NB4 (cell line): ENCODE measurements around the gene KLHL3.

Experiments used
- DNase-seq: peaks from one replicate; pipeline ENCODE4 v3.0.0; 2010; ENCODE audit warnings: low read depth
- H3K4me3 ChIP-seq: one replicate; pipeline ENCODE4 v1.5.1; 2011; ENCODE audit warnings: mild to moderate bottlenecking, low read depth, low read length, moderate library complexity
- CTCF ChIP-seq: IDR thresholded peaks from one replicate; pipeline ENCODE4 v1.5.1; 2012; ENCODE audit warnings: low read depth, low read length
- MAX ChIP-seq: IDR thresholded peaks from 2 replicates; pipeline ENCODE4 v1.6.1; 2011; ENCODE audit warnings: low read depth, low read length
- MYC ChIP-seq: IDR thresholded peaks from 2 replicates; pipeline ENCODE4 v1.6.1; 2011; ENCODE audit warnings: low read depth, low read length
- POLR2A ChIP-seq: IDR thresholded peaks from 2 replicates; pipeline ENCODE4 v1.6.1; 2011; ENCODE audit warnings: mild to moderate bottlenecking; ENCODE audit not compliant: insufficient read length; ENCODE audit errors: extremely low read depth

KLHL3 gene

GRCh38 chr5:137621861-137622823 is 113.7 kb downstream of the KLHL3 start:
- no peak overlapping the region for H3K4me3 ChIP-seq
- TF ChIP-seq CTCF: no peak
- TF ChIP-seq POLR2A: no peak
- no peak for TF ChIP-seq MYC
- no peak for TF ChIP-seq MAX
- DNase-seq: no peak

GRCh38 chr5:137621306-137621705 is 114.6 kb downstream of the KLHL3 start:
- DNase-seq: no peak
- TF ChIP-seq POLR2A (no peak), MAX (no peak), MYC (no peak), CTCF (no peak)
- no peak overlapping the region for H3K4me3 ChIP-seq

- no peak overlapping the region for H3K4me3 ChIP-seq
- TF ChIP-seq MYC: no peak
- no peak for TF ChIP-seq CTCF
- no peak for TF ChIP-seq POLR2A
- TF ChIP-seq MAX: no peak
- no peak for DNase-seq
Observed at GRCh38 chr5:137619191-137619870, 116.6 kb downstream of the KLHL3 start.

GRCh38 chr5:137618476-137618875 is 117.4 kb downstream of the KLHL3 start:
- H3K4me3 ChIP-seq: no peak overlapping the region
- TF ChIP-seq CTCF (no peak), MYC (no peak)
- DNase-seq: no peak

GRCh38 chr5:137617528-137618205 is 118.2 kb downstream of the KLHL3 start:
- TF ChIP-seq CTCF: no peak
- TF ChIP-seq MAX: no peak
- TF ChIP-seq POLR2A: no peak
- no peak for TF ChIP-seq MYC
- H3K4me3 ChIP-seq: no peak overlapping the region
- DNase-seq: no peak
